HFFc6 (cell line): ENCODE measurements around the gene VPS16. TPM values are rescaled to one million over a fixed set of nuclear protein-coding genes. Genes with fewer than 3 reads are reported as not detected.

Source experiments
- DNase-seq: peaks from one replicate; pipeline ENCODE4 v3.0.0-alpha.2; 2018
- H3K27ac Mint-ChIP-seq: 2 replicates; pipeline ENCODE4 v1.8.0; 2020; ENCODE audit warnings: mild to moderate bottlenecking, mixed read lengths
- H3K27me3 Mint-ChIP-seq: 2 replicates; pipeline ENCODE4 v1.8.0; 2021; ENCODE audit warnings: mild to moderate bottlenecking, moderate library complexity, mixed read lengths; ENCODE audit not compliant: insufficient read depth
- H3K36me3 Mint-ChIP-seq: 2 replicates; pipeline ENCODE4 v1.8.0; 2021; ENCODE audit warnings: low read depth, mixed read lengths
- H3K4me1 Mint-ChIP-seq: 2 replicates; pipeline ENCODE4 v1.8.0; 2020; ENCODE audit warnings: low read depth, mixed read lengths
- H3K4me3 Mint-ChIP-seq: 2 replicates; pipeline ENCODE4 v1.8.0; 2020; ENCODE audit warnings: mild to moderate bottlenecking, moderate library complexity, mixed read lengths
- H3K9me3 Mint-ChIP-seq: 2 replicates; pipeline ENCODE4 v1.8.0; 2020; ENCODE audit warnings: mild to moderate bottlenecking, mixed read lengths
- CTCF ChIP-seq: fragments of 200-600 bp; sonication (generic); IDR thresholded peaks from 2 replicates; pipeline ENCODE4 v1.5.0; 2021; ENCODE audit warnings: antibody characterized with exemption, mild to moderate bottlenecking
- long read RNA-seq: library from polyadenylated mRNA; unstranded; transcript quantifications from one replicate; pipeline ENCODE4 v2.0.0, GENCODE V29; 2019
- total RNA-seq, 6 experiments: library from RNA; stranded (reverse); fragmentation: NEBNext Ultra II Directional; extraction: Animal tissue kit (Norgen Biotek cat#: 25700); gene quantifications; 2 replicates in 1 of 6; 3 replicates in 5 of 6; pipeline ENCODE4 v1.2.3, GENCODE V29; 2021

VPS16 gene
- 10 to 100 TPM; 30.6 to 36.3 (median 35.2) TPM for total RNA-seq
- long read RNA-seq, transcript VPS16-202 (24 exons, 2,750 nt): major isoform, 34 of 50 reads
- long read RNA-seq, partial matches to known transcripts: 3 of 50 reads
- long read RNA-seq, other reads (novel, unspliced or antisense): 11 of 50 reads

DNA sequence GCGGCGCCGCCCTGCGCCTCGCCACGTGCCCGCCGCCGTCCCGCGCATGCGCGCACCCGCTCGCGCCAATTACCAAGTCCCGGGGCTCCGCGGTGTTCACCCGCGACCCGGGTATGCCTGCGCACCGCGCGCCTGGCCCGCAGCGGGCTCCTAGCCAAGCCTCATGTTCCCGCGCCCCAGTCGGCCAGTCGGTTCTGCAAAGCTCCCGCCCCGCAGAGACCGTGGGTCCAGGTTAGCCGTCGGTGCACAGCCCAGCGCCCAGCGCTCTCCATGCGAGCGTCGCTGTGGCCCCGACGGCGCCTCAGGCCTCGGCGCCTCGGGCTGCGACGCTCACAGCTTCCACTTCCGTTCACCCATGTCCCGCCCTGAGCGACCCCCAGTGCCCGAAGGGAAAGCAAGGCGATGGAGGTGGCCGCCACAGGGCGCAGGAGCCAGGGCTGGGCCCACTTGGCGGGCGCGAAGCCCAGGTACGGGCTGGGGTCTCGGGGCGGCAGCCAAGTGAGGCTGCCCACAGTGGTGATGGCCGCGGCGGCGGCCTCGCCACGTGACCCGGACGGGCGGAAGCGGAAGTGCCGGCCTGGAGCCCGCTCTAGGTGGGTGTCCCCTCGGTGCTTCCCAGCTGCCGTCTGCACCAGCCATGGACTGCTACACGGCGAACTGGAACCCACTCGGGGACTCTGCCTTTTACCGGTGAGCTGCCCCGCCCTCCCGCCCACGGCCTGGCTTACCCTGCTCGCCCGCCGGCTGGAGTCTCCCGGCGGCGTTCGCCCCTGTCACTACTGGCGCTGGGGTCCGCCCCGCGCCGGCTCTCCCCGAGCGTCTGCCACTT is at the start of gene VPS16, which contains the start of gene PCED1A:
VPS16 (plus strand) TSS at position 608 of the 829 bp plus-strand sequence; CDS start at position 638, 30 bp downstream.
PCED1A (minus strand) TSS at position 518 of the 829 bp plus-strand sequence. CDS start 743 bp downstream, outside the sequence.
- H3K9me3 Mint-ChIP-seq: no peaks in the 10 kb centered on the region
- DNase-seq: peak; percentile 80
- H3K4me1 Mint-ChIP-seq: peaks cover 23% of the 10 kb centered on the region
- peak within 1 kb of the TSS; percentile 97 for H3K4me3 Mint-ChIP-seq
- H3K36me3 Mint-ChIP-seq: peaks cover 27% of the 10 kb centered on the region
- H3K27me3 Mint-ChIP-seq: no peaks in the 10 kb centered on the region
- TF ChIP-seq CTCF: no peak
- peak within 1 kb of the TSS; percentile 90 for H3K27ac Mint-ChIP-seq

- TF ChIP-seq CTCF: no peak
- Mint-ChIP-seq H3K27ac (no peak overlapping the region), H3K4me1 (no peaks in the 10 kb centered on the region), H3K27me3 (peaks cover 22% of the 10 kb centered on the region), H3K9me3 (no peaks in the 10 kb centered on the region), H3K4me3 (no peak overlapping the region), H3K36me3 (no peaks in the 10 kb centered on the region)
- DNase-seq: no peak
These were observed 47.1 kb upstream of the VPS16 start for GRCh38 chr20:2793471-2793870.

GRCh38 chr20:2794202-2794748 is 46.3 kb upstream of the VPS16 start:
- Mint-ChIP-seq H3K4me1 (0 out of 2 replicates have a peak, but pooled peaks cover 1% of the 10 kb centered on the region), H3K36me3 (no peaks in the 10 kb centered on the region), H3K27ac (no peak overlapping the region), H3K27me3 (peaks cover 27% of the 10 kb centered on the region), H3K4me3 (no peak overlapping the region), H3K9me3 (no peaks in the 10 kb centered on the region)
- no peak for TF ChIP-seq CTCF
- no peak for DNase-seq

DNA sequence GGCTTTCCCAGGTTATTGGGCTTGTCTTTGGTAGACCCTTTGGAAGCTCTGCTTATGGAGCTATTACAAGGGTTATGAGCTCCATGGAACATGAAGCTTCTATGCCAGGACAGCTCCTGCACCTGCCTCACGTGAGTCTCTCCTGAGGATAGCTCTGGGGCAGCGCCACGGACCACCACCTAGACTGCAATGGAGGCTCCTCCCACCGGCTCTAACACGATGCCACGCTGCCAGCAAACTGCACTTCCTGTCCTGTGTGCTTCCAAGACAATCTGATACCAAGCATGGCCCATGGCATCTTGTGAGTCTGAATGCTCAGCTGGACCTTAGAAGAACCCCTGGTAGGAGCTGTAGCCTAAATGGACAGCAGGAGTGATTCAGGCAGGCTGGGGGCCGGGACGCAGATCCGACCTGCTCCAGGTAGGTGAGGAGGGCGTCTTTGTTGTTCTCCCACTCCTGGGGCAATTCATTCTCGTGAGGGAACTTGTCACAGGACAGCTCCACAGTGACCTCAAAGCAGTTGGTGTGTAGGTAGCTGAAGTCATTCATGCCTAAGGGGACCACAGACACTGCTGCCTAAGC is 45.6 kb upstream of the VPS16 start:
- no peak overlapping the region for H3K4me3 Mint-ChIP-seq
- H3K36me3 Mint-ChIP-seq: peaks cover 2% of the 10 kb centered on the region; the same call in 1 of the 2 replicates
- DNase-seq: no peak
- peaks cover 2% of the 10 kb centered on the region; the same call in 1 of the 2 replicates for H3K9me3 Mint-ChIP-seq
- H3K4me1 Mint-ChIP-seq: peaks cover 8% of the 10 kb centered on the region
- peaks cover 30% of the 10 kb centered on the region for H3K27me3 Mint-ChIP-seq
- no peak overlapping the region for H3K27ac Mint-ChIP-seq
- no peak for TF ChIP-seq CTCF

- H3K27ac Mint-ChIP-seq: no peak overlapping the region
- no peak for TF ChIP-seq CTCF
- H3K9me3 Mint-ChIP-seq: peaks cover 4% of the 10 kb centered on the region; the same call in 1 of the 2 replicates
- DNase-seq: no peak
- peaks cover 30% of the 10 kb centered on the region for H3K27me3 Mint-ChIP-seq
- peaks cover 4% of the 10 kb centered on the region; the same call in 1 of the 2 replicates for H3K36me3 Mint-ChIP-seq
- no peak overlapping the region for H3K4me3 Mint-ChIP-seq
- H3K4me1 Mint-ChIP-seq: peaks cover 11% of the 10 kb centered on the region
These were observed 45.1 kb upstream of the VPS16 start for GRCh38 chr20:2795451-2795850.
